CD14-positive monocyte (primary cell): Measurements from ENCODE around the gene RNF227. TPM values are rescaled to one million over a fixed set of nuclear protein-coding genes. Genes with fewer than 3 reads are reported as not detected.

Source experiments
- DNase-seq, 3 donors: peaks; one replicate each; pipeline ENCODE4 v3.0.0-alpha.2; 2011 to 2022
- H2AFZ ChIP-seq: 2 replicates; pipeline ENCODE4 v1.6.0; 2012; ENCODE audit warnings: mild to moderate bottlenecking, low read depth, low read length, inconsistent platforms; ENCODE audit not compliant: insufficient read depth, poor library complexity, severe bottlenecking
- H3K27ac ChIP-seq, 2 donors: 1 replicate in 1 of 2; 2 replicates in 1 of 2; pipeline ENCODE4 v1.5.1; 2012 to 2013; ENCODE audit warnings: low read length in 2 of 2, control low read depth in 1 of 2, inconsistent platforms in 1 of 2, low read depth in 1 of 2, mild to moderate bottlenecking in 1 of 2
- H3K27me3 ChIP-seq, 2 donors: one replicate each; pipeline versions ENCODE4 v1.6.0 to v1.6.1; 2011 to 2013; ENCODE audit warnings: low read length in 2 of 2; ENCODE audit not compliant: control insufficient read depth in 2 of 2, insufficient read depth in 2 of 2
- H3K36me3 ChIP-seq, 2 donors: replicated peaks in 1 of 2; 1 replicate in 1 of 2; 2 replicates in 1 of 2; pipeline versions ENCODE4 v1.5.1 to v1.6.1; 2012 to 2013; ENCODE audit warnings: low read length in 2 of 2, control low read depth in 1 of 2, inconsistent platforms in 1 of 2, mild to moderate bottlenecking in 1 of 2; ENCODE audit not compliant: insufficient read depth in 2 of 2, control insufficient read depth in 1 of 2
- H3K4me1 ChIP-seq, 2 donors: 1 replicate in 1 of 2; 2 replicates in 1 of 2; pipeline versions ENCODE4 v1.5.1 to v1.6.1; 2012 to 2013; ENCODE audit warnings: low read length in 2 of 2, control low read depth in 1 of 2, inconsistent platforms in 1 of 2, mild to moderate bottlenecking in 1 of 2, moderate library complexity in 1 of 2; ENCODE audit not compliant: insufficient read depth in 2 of 2, control insufficient read depth in 1 of 2
- H3K4me2 ChIP-seq: replicated peaks from 2 replicates; pipeline ENCODE3; 2012; ENCODE audit warnings: low read length, moderate library complexity, mild to moderate bottlenecking; ENCODE audit not compliant: poor library complexity, severe bottlenecking; ENCODE audit errors: extremely low read depth
- H3K4me3 ChIP-seq, 3 experiments: fragments of 200-600 bp in 1 of 3; sonication (generic) in 1 of 3; replicated peaks in 1 of 3; 1 replicate in 2 of 3; 2 replicates in 1 of 3; pipeline ENCODE4 v1.5.1; 2011 to 2013; ENCODE audit warnings: low read length in 3 of 3, mild to moderate bottlenecking in 3 of 3, control low read depth in 2 of 3, low read depth in 2 of 3, inconsistent platforms in 1 of 3, moderate library complexity in 1 of 3
- H3K79me2 ChIP-seq: 2 replicates; pipeline ENCODE4 v1.6.0; 2012; ENCODE audit warnings: mild to moderate bottlenecking, control low read depth, inconsistent platforms, low read length, moderate library complexity; ENCODE audit not compliant: insufficient read depth
- H3K9ac ChIP-seq: 2 replicates; pipeline ENCODE4 v1.6.0; 2017; ENCODE audit warnings: low read length, mild to moderate bottlenecking; ENCODE audit not compliant: insufficient read depth, poor library complexity, severe bottlenecking
- H3K9me3 ChIP-seq, 2 donors: replicated peaks in 1 of 2; 1 replicate in 1 of 2; 2 replicates in 1 of 2; pipeline versions ENCODE4 v1.5.1 to v1.6.1; 2012 to 2013; ENCODE audit warnings: low read length in 2 of 2, control low read depth in 1 of 2; ENCODE audit not compliant: control insufficient read depth in 1 of 2, insufficient read depth in 1 of 2
- H4K20me1 ChIP-seq: 2 replicates; pipeline ENCODE4 v1.6.0; 2012; ENCODE audit warnings: mild to moderate bottlenecking, low read length, control low read depth, moderate library complexity; ENCODE audit not compliant: insufficient read depth
- H3K27ac Mint-ChIP-seq, 7 donors: one replicate each; pipeline ENCODE4 v1.8.0; 2020; ENCODE audit warnings: mild to moderate bottlenecking in 7 of 7, mixed read lengths in 7 of 7, moderate library complexity in 6 of 7, inconsistent platforms in 2 of 7
- H3K27me3 Mint-ChIP-seq, 3 donors: one replicate each; pipeline ENCODE4 v1.8.0; 2021 to 2022; ENCODE audit warnings: low read depth in 3 of 3, mild to moderate bottlenecking in 3 of 3, mixed read lengths in 3 of 3, moderate library complexity in 3 of 3, inconsistent platforms in 1 of 3
- H3K36me3 Mint-ChIP-seq, 2 donors: one replicate each; pipeline ENCODE4 v1.8.0; 2020; ENCODE audit warnings: mixed read lengths in 2 of 2, inconsistent platforms in 1 of 2, mild to moderate bottlenecking in 1 of 2
- H3K4me1 Mint-ChIP-seq: one replicate; pipeline ENCODE4 v1.8.0; 2020; ENCODE audit warnings: mild to moderate bottlenecking, mixed read lengths
- H3K4me3 Mint-ChIP-seq, 2 donors: one replicate each; pipeline ENCODE4 v1.8.0; 2020; ENCODE audit warnings: mild to moderate bottlenecking in 2 of 2, mixed read lengths in 2 of 2, moderate library complexity in 1 of 2
- H3K9me3 Mint-ChIP-seq, 7 donors: one replicate each; pipeline ENCODE4 v1.8.0; 2020 to 2022; ENCODE audit warnings: mixed read lengths in 7 of 7, mild to moderate bottlenecking in 6 of 7, moderate library complexity in 6 of 7, inconsistent platforms in 2 of 7
- CTCF ChIP-seq: fragments of 200-600 bp; IDR thresholded peaks from one replicate; pipeline ENCODE4 v1.8.0; 2022; ENCODE audit warnings: antibody characterized with exemption, mild to moderate bottlenecking
- WGBS: methylation state at CpG from one replicate; pipeline ENCODE4 v1.1.5; 2013; ENCODE audit warnings: missing lambda C conversion rate; ENCODE audit not compliant: insufficient coverage; 5-methylcytosine and 5-hydroxymethylcytosine counted together
- intact Hi-C, 2 donors: fragments of 100-400 bp; cut with micrococcal nuclease; formaldehyde crosslinking; loops; one replicate each; pipeline versions ENCODE4 v1.15.0 to v1.15.1; 2023
- polyA plus RNA-seq, 3 donors: library from polyadenylated mRNA; depleted of rRNA in 1 of 3; unstranded in 2 of 3; stranded (reverse) in 1 of 3; fragments of 300-500 nt in 2 of 3; fragments of >200 nt in 1 of 3; fragmentation: Illumina TruSeq in 2 of 3; gene quantifications; 1 replicate in 2 of 3; 2 replicates in 1 of 3; pipeline ENCODE4 v1.2.3, GENCODE V29; 2012 to 2021

Gene RNF227
- polyA plus RNA-seq, 3 donors: 0.59 to 6.7 (median 1.3) TPM

- H3K36me3 Mint-ChIP-seq: peaks cover 86 to 90% of the 10 kb centered on the region in 2 donors
- intact Hi-C loops: loop anchor here in 1 of 2 donors (5.0 kb wide), 1 partner anchor 37 kb away; no protein-coding TSS in a partner anchor
- Histone ChIP-seq H2AFZ (no peak overlapping the region), H3K4me2 (no peak overlapping the region), H3K79me2 (no peaks in the 10 kb centered on the region), H4K20me1 (no peaks in the 10 kb centered on the region), H3K9me3 (no peaks in the 10 kb centered on the region), H3K27ac (no peak overlapping the region), H3K27me3 (no peaks in the 10 kb centered on the region), H3K36me3 (peaks cover 69 to 87% of the 10 kb centered on the region in 2 donors), H3K4me1 (peaks cover 0 to 4% of the 10 kb centered on the region in 2 donors), H3K4me3 (no peak overlapping the region), H3K9ac (no peak overlapping the region)
- peaks cover 11% of the 10 kb centered on the region for H3K4me1 Mint-ChIP-seq
- no peak overlapping the region for H3K4me3 Mint-ChIP-seq
- DNase-seq: no peak
- TF ChIP-seq CTCF: no peak
- WGBS: 95% methylated on average over 6 of the region's 7 CpGs
- peak overlapping the region in 1 of 7 donors; percentile 57 for H3K27ac Mint-ChIP-seq
- H3K27me3 Mint-ChIP-seq: peaks cover 0 to 1% (median 0%) of the 10 kb centered on the region in 3 donors
- no peaks in the 10 kb centered on the region for H3K9me3 Mint-ChIP-seq
Measured at GRCh38 chr17:7945651-7946050, 29.6 kb upstream of the RNF227 start.

DNA sequence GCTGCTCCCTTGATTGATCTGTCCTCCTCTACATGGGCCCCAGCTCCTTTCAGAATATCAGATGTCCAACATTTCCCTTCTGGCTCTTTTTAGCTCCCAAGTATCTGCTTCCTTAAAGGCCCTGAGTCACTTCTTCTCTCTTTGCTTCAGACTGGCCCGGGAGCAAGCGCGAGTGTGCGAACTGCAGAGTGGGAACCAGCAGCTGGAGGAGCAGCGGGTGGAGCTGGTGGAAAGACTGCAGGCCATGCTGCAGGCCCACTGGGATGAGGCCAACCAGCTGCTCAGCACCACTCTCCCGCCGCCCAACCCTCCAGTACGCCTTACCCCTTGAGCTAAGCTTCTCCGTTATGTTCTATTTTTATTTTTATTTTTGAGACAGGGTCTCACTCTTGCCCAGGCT lies 28.2 kb upstream of the RNF227 start:
- H3K27ac Mint-ChIP-seq: peak overlapping the region in 4 of 7 donors; percentile 32 to 90 (median 62)
- peak overlapping the region in 1 of 2 donors; percentile 17 for H3K27ac ChIP-seq
- WGBS: 80% methylated on average over 4 of the region's 9 CpGs
- no peaks in the 10 kb centered on the region for H3K9me3 ChIP-seq
- H2AFZ ChIP-seq: no peak overlapping the region
- H3K4me3 ChIP-seq: no peak overlapping the region
- intact Hi-C loops: no loop called here
- no peaks in the 10 kb centered on the region for H4K20me1 ChIP-seq
- no peaks in the 10 kb centered on the region for H3K27me3 ChIP-seq
- peaks cover 89 to 93% of the 10 kb centered on the region in 2 donors for H3K36me3 Mint-ChIP-seq
- H3K4me3 Mint-ChIP-seq: no peak overlapping the region
- peaks cover 0 to 4% (median 0%) of the 10 kb centered on the region in 3 donors for H3K27me3 Mint-ChIP-seq
- no peak overlapping the region for H3K9ac ChIP-seq
- peaks cover 0 to 4% of the 10 kb centered on the region in 2 donors for H3K4me1 ChIP-seq
- no peaks in the 10 kb centered on the region for H3K79me2 ChIP-seq
- DNase-seq: no peak
- H3K36me3 ChIP-seq: peaks cover 76 to 92% of the 10 kb centered on the region in 2 donors
- H3K4me1 Mint-ChIP-seq: peaks cover 11% of the 10 kb centered on the region
- H3K9me3 Mint-ChIP-seq: no peaks in the 10 kb centered on the region
- H3K4me2 ChIP-seq: no peak overlapping the region
- no peak for TF ChIP-seq CTCF
